HCT116 (cell line): ENCODE results near the gene ALPL. TPM values are rescaled to one million over a fixed set of nuclear protein-coding genes. Genes with fewer than 3 reads are reported as not detected.

Experiments used
- ATAC-seq: fragments of 200-7000 bp; cut with Tn5 transposase; 2 replicates; pipeline ENCODE4 v1.9.1; 2020; ENCODE audit warnings: mild to moderate bottlenecking, moderate library complexity
- BruUV-seq: library from RNA; stranded (reverse); fragments of 400-500 nt; replicated peaks from 2 replicates; lab custom pipeline; 2021; lab: Mats Ljungman, UMichigan
- CTCF ChIA-PET: fragments of 300-600 bp; sonication (Branson Sonifier 250); formaldehyde crosslinking; loops from one replicate; lab custom pipeline; 2021; ENCODE audit warnings: antibody characterized with exemption; lab: Charles Lee
- POLR2A ChIA-PET: fragments of 300-600, 350-600 bp; sonication (Branson Sonifier 250); formaldehyde crosslinking; loops from one replicate; lab custom pipeline; 2021; ENCODE audit warnings: antibody characterized with exemption; lab: Charles Lee
- RAD21 ChIA-PET, 2 experiments: fragments of 300-600 bp; sonication (Branson Sonifier 250); formaldehyde crosslinking; loops; one replicate each; lab custom pipeline; 2023; ENCODE audit warnings: low total read pairs in 2 of 2; ENCODE audit not compliant: uncharacterized antibody in 2 of 2, unreplicated experiment in 2 of 2, low non-redundant PET in 1 of 2; lab: Charles Lee
- DNase-seq: peaks from one replicate; pipeline ENCODE4 v3.0.0-alpha.2; 2010; ENCODE audit warnings: low read depth, low spot score
- H2AFZ ChIP-seq: fragments of 200-600 bp; shearing (Covaris generic), sonication (generic); 2 replicates; pipeline ENCODE4 v1.6.1; 2017; ENCODE audit warnings: low read depth, mixed run types, mixed read lengths, antibody characterized with exemption, low read length; ENCODE audit not compliant: poor library complexity, severe bottlenecking
- H3K27ac ChIP-seq: 2 replicates; pipeline ENCODE4 v1.5.1; 2012; ENCODE audit warnings: low read depth, low read length
- H3K27me3 ChIP-seq: fragments of 200-600 bp; sonication (generic); 2 replicates; pipeline ENCODE4 v1.6.1; 2016; ENCODE audit warnings: mixed run types, low read length, mixed read lengths; ENCODE audit not compliant: insufficient read depth
- H3K36me3 ChIP-seq, 2 experiments: fragments of 200-500 bp in 1 of 2; fragments of 200-600 bp in 1 of 2; sonication (Bioruptor generic) in 1 of 2; sonication (generic) in 1 of 2; 2 replicates each; pipeline versions ENCODE4 v1.5.1 to v1.6.1; 2014 to 2016; ENCODE audit warnings: low read length in 2 of 2, inconsistent platforms in 1 of 2, mixed read lengths in 1 of 2, mixed run types in 1 of 2; ENCODE audit not compliant: insufficient read depth in 2 of 2, control insufficient read depth in 1 of 2
- H3K4me1 ChIP-seq, 2 experiments: fragments of 200-600 bp in 1 of 2; sonication (generic) in 1 of 2; 2 replicates each; pipeline versions ENCODE4 v1.5.1 to v1.6.1; 2012 to 2017; ENCODE audit warnings: low read length in 2 of 2, inconsistent platforms in 1 of 2, mild to moderate bottlenecking in 1 of 2, mixed read lengths in 1 of 2, mixed run types in 1 of 2, moderate library complexity in 1 of 2; ENCODE audit not compliant: insufficient read depth in 2 of 2, control insufficient read depth in 1 of 2
- H3K4me2 ChIP-seq: fragments of 200-600 bp; sonication (generic); 2 replicates; pipeline ENCODE4 v1.6.1; 2017; ENCODE audit warnings: mixed run types, low read length, mixed read lengths
- H3K4me3 ChIP-seq, 2 experiments: fragments of 200-600 bp in 1 of 2; sonication (generic) in 1 of 2; replicated peaks in 1 of 2; 2 replicates each; pipeline ENCODE4 v1.5.1; 2011 to 2016; ENCODE audit warnings: low read length in 2 of 2, control low read depth in 1 of 2, low read depth in 1 of 2, mild to moderate bottlenecking in 1 of 2, mixed read lengths in 1 of 2, mixed run types in 1 of 2
- H3K79me2 ChIP-seq: fragments of 200-600 bp; sonication (generic); 2 replicates; pipeline ENCODE4 v1.6.1; 2017; ENCODE audit warnings: mild to moderate bottlenecking, mixed run types, low read length, moderate library complexity, mixed read lengths; ENCODE audit not compliant: insufficient read depth
- H3K9ac ChIP-seq: fragments of 200-600 bp; sonication (generic); 2 replicates; pipeline ENCODE4 v1.6.1; 2016; ENCODE audit warnings: low read length, mixed read lengths
- H3K9me2 ChIP-seq: fragments of 200-600 bp; sonication (generic), shearing (Covaris generic); 2 replicates; pipeline ENCODE4 v1.6.1; 2017; ENCODE audit warnings: mixed run types, mild to moderate bottlenecking, moderate library complexity; ENCODE audit not compliant: insufficient read depth
- H3K9me3 ChIP-seq, 2 experiments: fragments of 200-500 bp in 1 of 2; fragments of 200-600 bp in 1 of 2; sonication (Bioruptor generic) in 1 of 2; sonication (generic) in 1 of 2; 2 replicates each; pipeline ENCODE4 v1.6.1; 2014 to 2017; ENCODE audit warnings: low read length in 2 of 2, mixed read lengths in 2 of 2, inconsistent platforms in 1 of 2, low read depth in 1 of 2, mild to moderate bottlenecking in 1 of 2, mixed run types in 1 of 2, moderate library complexity in 1 of 2; ENCODE audit not compliant: control insufficient read depth in 1 of 2, insufficient read depth in 1 of 2
- H4K20me1 ChIP-seq: fragments of 200-600 bp; sonication (generic), shearing (Covaris generic); 2 replicates; pipeline ENCODE4 v1.6.1; 2017; ENCODE audit warnings: mixed run types, mild to moderate bottlenecking, moderate library complexity; ENCODE audit not compliant: insufficient read depth
- EZH2phosphoT487 ChIP-seq: fragments of 200-600 bp; IDR thresholded peaks from 2 replicates; pipeline ENCODE4 v1.6.1; 2018; ENCODE audit warnings: antibody characterized with exemption, borderline replicate concordance
- JUND ChIP-seq: IDR thresholded peaks from 2 replicates; pipeline ENCODE4 v1.6.1; 2012
- POLR2A ChIP-seq: IDR thresholded peaks from 2 replicates; pipeline ENCODE4 v1.7.0; 2011; ENCODE audit warnings: borderline replicate concordance; ENCODE audit not compliant: insufficient read depth, insufficient read length; ENCODE audit errors: extremely low read depth
- SIN3A ChIP-seq: IDR thresholded peaks from 2 replicates; pipeline ENCODE4 v1.6.1; 2012; ENCODE audit warnings: low read depth
- SP1 ChIP-seq: IDR thresholded peaks from 2 replicates; pipeline ENCODE4 v1.6.1; 2012; ENCODE audit warnings: low read depth
- SRF ChIP-seq: IDR thresholded peaks from 2 replicates; pipeline ENCODE4 v1.6.1; 2012; ENCODE audit warnings: low read depth
- TCF7L2 ChIP-seq: IDR thresholded peaks from 2 replicates; pipeline ENCODE4 v1.7.0; 2011; ENCODE audit warnings: borderline replicate concordance, inconsistent platforms; ENCODE audit not compliant: insufficient read depth, insufficient read length; ENCODE audit errors: extremely low read depth
- YY1 ChIP-seq: IDR thresholded peaks from 2 replicates; pipeline ENCODE4 v1.6.1; 2011; ENCODE audit warnings: low read length, low read depth, moderate library complexity, mild to moderate bottlenecking; ENCODE audit not compliant: insufficient replicate concordance; ENCODE audit errors: extremely low read depth
- ZNF274 ChIP-seq: fragments of 200-500 bp; sonication (Bioruptor generic); IDR thresholded peaks from 2 replicates; pipeline ENCODE4 v1.6.1; 2014; ENCODE audit warnings: mild to moderate bottlenecking, low read depth, low read length, inconsistent platforms
- intact Hi-C: fragments of 100-400 bp; cut with micrococcal nuclease; formaldehyde crosslinking; loops from 2 replicates; pipeline ENCODE4 v1.10.0; 2022
- total RNA-seq: library from RNA; stranded (reverse); gene quantifications from one replicate; pipeline ENCODE4 v1.2.1, GENCODE V29; 2021; ENCODE audit not compliant: unreplicated experiment
- TF ChIP-seq, protein P1 (sequence below): IDR thresholded peaks from 2 replicates; pipeline ENCODE4 v1.6.1; 2012
- TF ChIP-seq, protein P2 (sequence below): IDR thresholded peaks from 2 replicates; pipeline ENCODE4 v1.6.1; 2012
- TF ChIP-seq, protein P3 (sequence below), 3 experiments: fragments of 200-600 bp in 1 of 3; sonication (generic) in 1 of 3; IDR thresholded peaks in 2 of 3; conservative IDR thresholded peaks in 1 of 3; 2 replicates each; pipeline ENCODE4 v1.5.1; 2012 to 2017; ENCODE audit warnings: low read depth in 2 of 3, low read length in 2 of 3, antibody characterized with exemption in 1 of 3, borderline replicate concordance in 1 of 3, control low read depth in 1 of 3, mild to moderate bottlenecking in 1 of 3, mixed read lengths in 1 of 3, mixed run types in 1 of 3, moderate library complexity in 1 of 3; ENCODE audit not compliant: insufficient read depth in 1 of 3
- TF ChIP-seq, protein P4 (sequence below): IDR thresholded peaks from 2 replicates; pipeline ENCODE4 v1.6.1; 2011; ENCODE audit warnings: mild to moderate bottlenecking, low read length, moderate library complexity; ENCODE audit not compliant: insufficient replicate concordance; ENCODE audit errors: extremely low read depth

ALPL gene
- total RNA-seq, 1 experiment from 2014 or later: 0.61 TPM

DNA sequence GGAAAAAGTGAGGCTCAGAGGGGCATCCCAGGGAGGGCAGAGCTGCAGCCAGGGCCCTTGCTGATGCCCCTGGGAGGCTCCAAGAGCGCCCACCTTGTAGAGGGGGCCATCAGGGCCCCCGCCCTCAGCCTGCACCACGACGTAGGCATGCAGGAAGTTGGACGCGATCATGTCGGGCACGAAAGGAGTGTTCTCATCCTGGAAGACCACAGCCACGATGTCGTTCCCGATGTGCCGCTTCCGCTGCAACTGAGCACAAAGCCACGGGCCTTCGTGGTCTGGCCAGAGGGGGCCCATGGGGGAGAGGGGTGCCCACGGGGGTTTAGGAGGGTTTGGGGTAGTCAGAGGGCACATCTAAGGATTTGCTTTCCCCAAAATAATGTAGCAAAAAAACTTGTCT lies 100.8 kb downstream of the ALPL start:
- BruUV-seq: no TSS peak
- Histone ChIP-seq H3K79me2 (no peaks in the 10 kb centered on the region), H3K4me1 (peaks cover 14 to 27% of the 10 kb centered on the region in 2 experiments), H3K36me3 (no peaks in the 10 kb centered on the region), H2AFZ (no peak overlapping the region)
- TF ChIP-seq, protein P1, sequence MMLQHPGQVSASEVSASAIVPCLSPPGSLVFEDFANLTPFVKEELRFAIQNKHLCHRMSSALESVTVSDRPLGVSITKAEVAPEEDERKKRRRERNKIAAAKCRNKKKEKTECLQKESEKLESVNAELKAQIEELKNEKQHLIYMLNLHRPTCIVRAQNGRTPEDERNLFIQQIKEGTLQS: no peak
- TF ChIP-seq, protein P2, sequence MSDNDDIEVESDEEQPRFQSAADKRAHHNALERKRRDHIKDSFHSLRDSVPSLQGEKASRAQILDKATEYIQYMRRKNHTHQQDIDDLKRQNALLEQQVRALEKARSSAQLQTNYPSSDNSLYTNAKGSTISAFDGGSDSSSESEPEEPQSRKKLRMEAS: no peak
- TF ChIP-seq, all 23 proteins: peak for 0
- Histone ChIP-seq H3K27me3 (no peaks in the 10 kb centered on the region), H3K9ac (no peak overlapping the region), H4K20me1 (no peaks in the 10 kb centered on the region), H3K9me3 (no peaks in the 10 kb centered on the region), H3K27ac (no peak overlapping the region), H3K9me2 (no peaks in the 10 kb centered on the region), H3K4me2 (no peak overlapping the region), H3K4me3 (no peak overlapping the region)
- ATAC-seq (no peak), DNase-seq (no peak)
- ChIA-PET POLR2A (no interaction called here), RAD21 (no interaction called here), CTCF (no interaction called here)
- intact Hi-C loops: no loop called here

DNA sequence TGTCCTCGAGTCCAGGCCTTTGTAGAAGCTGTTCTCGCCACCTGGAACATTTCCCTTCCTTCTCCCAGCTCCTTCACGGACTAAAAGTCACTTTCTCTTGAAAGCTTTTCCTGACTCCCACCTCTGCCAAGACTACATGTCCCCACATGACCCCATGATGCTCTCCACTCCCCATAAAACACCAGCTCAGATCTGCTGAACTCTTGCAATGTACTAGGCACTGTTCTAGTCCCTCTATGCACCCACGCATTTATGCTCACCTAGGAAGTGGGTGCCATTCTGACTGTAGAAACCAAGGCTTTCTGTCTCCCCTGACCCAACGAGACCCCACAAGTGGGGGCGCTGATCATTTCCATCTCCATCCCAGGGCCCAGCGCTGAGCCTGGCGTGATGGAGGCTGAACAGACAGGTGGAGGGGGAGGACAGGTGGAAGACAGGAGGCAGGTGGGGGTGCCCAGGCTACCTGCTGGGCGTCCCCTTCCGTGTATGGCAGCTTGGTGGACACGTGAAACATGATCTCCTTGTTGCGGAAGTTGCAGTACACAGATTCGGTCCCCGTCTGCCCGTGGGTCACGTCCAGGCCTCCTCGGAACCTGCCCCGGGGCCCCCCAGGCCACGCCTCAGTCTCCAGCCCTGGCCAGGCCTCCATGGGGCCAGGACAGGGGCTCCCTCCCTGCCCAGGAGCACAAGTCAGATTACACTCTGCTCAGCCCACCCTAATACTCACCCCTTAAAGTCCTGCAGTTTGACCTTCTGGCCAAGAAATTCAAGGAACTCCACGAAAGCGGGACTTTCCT lies 102.0 kb downstream of the ALPL start:
- ChIA-PET CTCF (no interaction called here), RAD21 (no interaction called here), POLR2A (no interaction called here)
- H3K9ac ChIP-seq: no peak overlapping the region
- no peak for ATAC-seq
- no peak overlapping the region for H3K27ac ChIP-seq
- H4K20me1 ChIP-seq: no peaks in the 10 kb centered on the region
- no peaks in the 10 kb centered on the region for H3K9me3 ChIP-seq
- intact Hi-C loops: no loop called here
- no peaks in the 10 kb centered on the region for H3K36me3 ChIP-seq
- no peak overlapping the region for H3K4me2 ChIP-seq
- no peaks in the 10 kb centered on the region for H3K79me2 ChIP-seq
- peaks cover 14 to 27% of the 10 kb centered on the region in 2 experiments for H3K4me1 ChIP-seq
- no TSS peak for BruUV-seq
- H2AFZ ChIP-seq: no peak overlapping the region
- no peaks in the 10 kb centered on the region for H3K27me3 ChIP-seq
- H3K4me3 ChIP-seq: no peak overlapping the region
- DNase-seq: no peak
- H3K9me2 ChIP-seq: no peaks in the 10 kb centered on the region
- TF ChIP-seq JUND (no peak), YY1 (no peak), EZH2phosphoT487 (no peak), SIN3A (no peak), POLR2A (no peak), SRF (no peak), ZNF274 (no peak), SP1 (no peak), TCF7L2 (no peak)
- TF ChIP-seq, protein P1: no peak
- TF ChIP-seq, protein P3, sequence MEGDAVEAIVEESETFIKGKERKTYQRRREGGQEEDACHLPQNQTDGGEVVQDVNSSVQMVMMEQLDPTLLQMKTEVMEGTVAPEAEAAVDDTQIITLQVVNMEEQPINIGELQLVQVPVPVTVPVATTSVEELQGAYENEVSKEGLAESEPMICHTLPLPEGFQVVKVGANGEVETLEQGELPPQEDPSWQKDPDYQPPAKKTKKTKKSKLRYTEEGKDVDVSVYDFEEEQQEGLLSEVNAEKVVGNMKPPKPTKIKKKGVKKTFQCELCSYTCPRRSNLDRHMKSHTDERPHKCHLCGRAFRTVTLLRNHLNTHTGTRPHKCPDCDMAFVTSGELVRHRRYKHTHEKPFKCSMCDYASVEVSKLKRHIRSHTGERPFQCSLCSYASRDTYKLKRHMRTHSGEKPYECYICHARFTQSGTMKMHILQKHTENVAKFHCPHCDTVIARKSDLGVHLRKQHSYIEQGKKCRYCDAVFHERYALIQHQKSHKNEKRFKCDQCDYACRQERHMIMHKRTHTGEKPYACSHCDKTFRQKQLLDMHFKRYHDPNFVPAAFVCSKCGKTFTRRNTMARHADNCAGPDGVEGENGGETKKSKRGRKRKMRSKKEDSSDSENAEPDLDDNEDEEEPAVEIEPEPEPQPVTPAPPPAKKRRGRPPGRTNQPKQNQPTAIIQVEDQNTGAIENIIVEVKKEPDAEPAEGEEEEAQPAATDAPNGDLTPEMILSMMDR (IDR thresholded peaks at IDR 0.05 in 2 of 3, conservative IDR thresholded peaks at IDR 0.05 in 1 of 3; ENCODE audit: borderline replicate concordance in 1 of 3, insufficient read depth in 1 of 3, low read depth in 2 of 3, low read length in 2 of 3): no peak
- TF ChIP-seq, protein P4, sequence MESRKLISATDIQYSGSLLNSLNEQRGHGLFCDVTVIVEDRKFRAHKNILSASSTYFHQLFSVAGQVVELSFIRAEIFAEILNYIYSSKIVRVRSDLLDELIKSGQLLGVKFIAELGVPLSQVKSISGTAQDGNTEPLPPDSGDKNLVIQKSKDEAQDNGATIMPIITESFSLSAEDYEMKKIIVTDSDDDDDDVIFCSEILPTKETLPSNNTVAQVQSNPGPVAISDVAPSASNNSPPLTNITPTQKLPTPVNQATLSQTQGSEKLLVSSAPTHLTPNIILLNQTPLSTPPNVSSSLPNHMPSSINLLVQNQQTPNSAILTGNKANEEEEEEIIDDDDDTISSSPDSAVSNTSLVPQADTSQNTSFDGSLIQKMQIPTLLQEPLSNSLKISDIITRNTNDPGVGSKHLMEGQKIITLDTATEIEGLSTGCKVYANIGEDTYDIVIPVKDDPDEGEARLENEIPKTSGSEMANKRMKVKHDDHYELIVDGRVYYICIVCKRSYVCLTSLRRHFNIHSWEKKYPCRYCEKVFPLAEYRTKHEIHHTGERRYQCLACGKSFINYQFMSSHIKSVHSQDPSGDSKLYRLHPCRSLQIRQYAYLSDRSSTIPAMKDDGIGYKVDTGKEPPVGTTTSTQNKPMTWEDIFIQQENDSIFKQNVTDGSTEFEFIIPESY: no peak
- TF ChIP-seq, protein P2: no peak
